MCF 10A (cell line): ENCODE data around the gene MTMR1. TPM values are rescaled to one million over a fixed set of nuclear protein-coding genes. Genes with fewer than 3 reads are reported as not detected.

ENCODE experiments used
- BruUV-seq: library from RNA; stranded (reverse); fragments of 400-500 nt; replicated peaks from 2 replicates; lab custom pipeline; 2021; lab: Mats Ljungman, UMichigan
- CTCF ChIA-PET: fragments of 300-600 bp; sonication (Branson Sonifier 250); formaldehyde crosslinking; extraction: SDS; loops from one replicate; lab custom pipeline; 2021; ENCODE audit warnings: antibody characterized with exemption, inconsistent platforms; lab: Yijun Ruan, JAX
- POLR2A ChIA-PET: fragments of 300-600, 350-650 bp; sonication (Branson Sonifier 250); formaldehyde crosslinking; extraction: SDS; loops from one replicate; lab custom pipeline; 2020; ENCODE audit warnings: antibody characterized with exemption, inconsistent platforms; lab: Yijun Ruan, JAX
- DNase-seq: peaks from one replicate; pipeline ENCODE4 v3.0.0-alpha.2; 2018; ENCODE audit not compliant: unreplicated experiment
- H3K27ac Mint-ChIP-seq: one replicate; pipeline ENCODE4 v1.8.0; 2022; ENCODE audit warnings: mild to moderate bottlenecking, low read depth, mixed read lengths; ENCODE audit not compliant: unreplicated experiment
- H3K27me3 Mint-ChIP-seq: one replicate; pipeline ENCODE4 v1.8.0; 2022; ENCODE audit warnings: mixed read lengths; ENCODE audit not compliant: insufficient read depth, unreplicated experiment
- H3K36me3 Mint-ChIP-seq: one replicate; pipeline ENCODE4 v1.8.0; 2022; ENCODE audit warnings: mild to moderate bottlenecking, moderate library complexity, mixed read lengths; ENCODE audit not compliant: insufficient read depth, unreplicated experiment
- H3K4me1 Mint-ChIP-seq: one replicate; pipeline ENCODE4 v1.8.0; 2022; ENCODE audit warnings: mixed read lengths; ENCODE audit not compliant: insufficient read depth, unreplicated experiment
- H3K4me3 Mint-ChIP-seq: one replicate; pipeline ENCODE4 v1.8.0; 2022; ENCODE audit warnings: mild to moderate bottlenecking, moderate library complexity, mixed read lengths; ENCODE audit not compliant: unreplicated experiment
- H3K9me3 Mint-ChIP-seq: one replicate; pipeline ENCODE4 v1.8.0; 2022; ENCODE audit warnings: mixed read lengths; ENCODE audit not compliant: unreplicated experiment
- CTCF ChIP-seq: fragments of 200-600 bp; IDR thresholded peaks from one replicate; pipeline ENCODE4 v1.8.0; 2022; ENCODE audit warnings: antibody characterized with exemption, mild to moderate bottlenecking; ENCODE audit not compliant: unreplicated experiment
- intact Hi-C: fragments of 100-400 bp; cut with micrococcal nuclease; formaldehyde crosslinking; loops from 2 replicates; pipeline ENCODE4 v1.14.1; 2022
- total RNA-seq: library from RNA; stranded (reverse); gene quantifications from 2 replicates; pipeline ENCODE4 v1.2.3, GENCODE V29; 2022

MTMR1 gene
- total RNA-seq, 1 experiment from 2014 or later = 24.7 TPM

- Mint-ChIP-seq H3K9me3 (no peaks in the 10 kb centered on the region), H3K27me3 (no peaks in the 10 kb centered on the region), H3K27ac (no peak overlapping the region), H3K36me3 (peaks cover 40% of the 10 kb centered on the region), H3K4me3 (no peak overlapping the region), H3K4me1 (peaks cover 7% of the 10 kb centered on the region)
- no peak for TF ChIP-seq CTCF
- BruUV-seq = no TSS peak
- no peak for DNase-seq
- intact Hi-C loops = loop anchor here (2.0 to 5.0 kb wide), 3 partner anchors 209 to 1859 kb away; partner anchors contain the start of gene HMGB3
- CTCF ChIA-PET = interaction anchor here (0.6 to 6.4 kb wide), 2 partner anchors 192 to 310 kb away, joined by 4 to 89 read pairs; no protein-coding TSS in a partner anchor
- POLR2A ChIA-PET = no interaction called here
These were observed 80.4 kb downstream of the MTMR1 start for GRCh38 chrX:150773634-150774033.

- Mint-ChIP-seq H3K9me3 (no peaks in the 10 kb centered on the region), H3K27me3 (no peaks in the 10 kb centered on the region), H3K4me3 (no peak overlapping the region), H3K27ac (no peak overlapping the region), H3K36me3 (peaks cover 43% of the 10 kb centered on the region), H3K4me1 (peaks cover 13% of the 10 kb centered on the region)
- ChIA-PET CTCF (interaction anchor here (1.0 to 6.4 kb wide), 2 partner anchors 308 to 329 kb away, joined by 5 to 89 read pairs; no protein-coding TSS in a partner anchor), POLR2A (interaction anchor here (0.6 kb wide), 1 partner anchor 12 kb away, joined by 3 read pairs; no protein-coding TSS in a partner anchor)
- TF ChIP-seq CTCF = no peak
- intact Hi-C loops = loop anchor here (5.0 kb wide), 2 partner anchors 377 to 1857 kb away; no protein-coding TSS in a partner anchor
- DNase-seq = no peak
- BruUV-seq = no TSS peak
These were observed 81.8 kb downstream of the MTMR1 start for GRCh38 chrX:150774798-150775568.

GRCh38 chrX:150775569-150776350 lies 82.6 kb downstream of the MTMR1 start:
- TF ChIP-seq CTCF = no peak
- Mint-ChIP-seq H3K4me3 (no peak overlapping the region), H3K27ac (no peak overlapping the region), H3K9me3 (no peaks in the 10 kb centered on the region), H3K4me1 (peaks cover 13% of the 10 kb centered on the region), H3K27me3 (no peaks in the 10 kb centered on the region), H3K36me3 (peaks cover 43% of the 10 kb centered on the region)
- POLR2A ChIA-PET = no interaction called here
- no TSS peak for BruUV-seq
- intact Hi-C loops = no loop called here
- no peak for DNase-seq
- CTCF ChIA-PET = interaction anchor here (1.0 to 6.4 kb wide), 3 partner anchors 11 to 328 kb away, joined by 5 to 89 read pairs (median 7); no protein-coding TSS in a partner anchor
